Pulmonary artery endothelial cell (primary cell): ENCODE measurements around the gene KIF26B. TPM values are rescaled to one million over a fixed set of nuclear protein-coding genes. Genes with fewer than 3 reads are reported as not detected.
"Not testable (repeated sequence)": the region's sequence is repeated elsewhere in the genome, so short reads cannot be mapped to it uniquely, and the experiment has no call there.

ENCODE experiments used
- DNase-seq: peaks from one replicate; pipeline ENCODE4 v3.0.0-alpha.2; 2011; ENCODE audit warnings: low read depth, low spot score
- total RNA-seq: library from RNA; depleted of rRNA; stranded (reverse); fragments of >200 nt; gene quantifications from 2 replicates; pipeline ENCODE4 v1.2.3, GENCODE V29; 2014

KIF26B gene
- total RNA-seq, 1 donor from 2014 or later, result 0.13 TPM

DNA sequence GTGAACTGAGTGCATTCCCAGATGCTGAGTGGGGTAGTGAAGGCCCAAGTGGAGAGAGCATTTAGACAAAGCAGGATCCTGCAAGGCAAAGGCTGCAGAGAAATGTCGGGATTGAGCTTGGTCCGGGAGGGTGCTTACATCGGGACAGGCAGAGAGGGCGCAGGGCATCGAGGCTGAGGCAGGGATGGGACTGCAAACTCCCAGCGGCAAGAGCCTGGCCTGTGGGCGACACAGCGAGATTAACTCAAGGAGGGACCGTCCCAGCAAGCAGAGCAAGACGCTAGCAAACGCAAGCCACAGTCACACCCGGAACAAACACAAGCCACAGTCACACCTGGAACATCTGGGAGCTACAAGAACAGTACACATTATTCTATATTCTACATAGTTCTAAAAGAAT is 537.5 kb downstream of the KIF26B start:
- no peak for DNase-seq

DNA sequence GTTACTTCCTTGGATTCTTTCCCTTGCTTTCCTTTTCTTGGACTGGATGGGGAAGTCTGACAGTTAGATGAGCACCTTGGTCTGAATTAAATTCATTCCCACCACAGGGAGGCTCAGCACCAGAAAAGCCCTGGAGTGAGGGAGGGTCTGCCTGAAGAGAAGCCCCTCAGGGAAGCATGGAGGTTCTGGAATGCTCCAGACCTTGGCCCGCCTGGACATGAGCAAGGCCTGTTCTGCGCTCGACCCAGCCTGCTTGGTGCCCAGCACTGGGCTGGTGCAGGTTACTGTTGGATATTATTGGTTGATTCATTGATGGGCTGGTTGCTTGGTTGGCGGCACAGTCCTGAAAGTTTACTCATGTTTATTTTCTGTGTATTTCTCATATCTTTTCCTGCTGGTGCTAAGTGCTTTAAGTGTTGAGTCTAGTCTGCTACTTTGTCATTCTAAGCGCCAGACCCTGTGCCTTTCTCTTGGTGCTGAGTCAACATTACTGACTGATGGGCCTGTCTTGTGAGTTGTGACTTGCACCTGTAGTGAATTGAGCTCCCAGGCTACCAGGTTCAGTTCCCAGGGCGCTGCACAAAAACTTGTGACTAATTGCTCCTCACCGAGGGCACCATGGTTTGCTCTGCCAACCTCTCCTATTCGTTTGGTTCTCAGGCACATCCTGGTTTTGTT is 538.5 kb downstream of the KIF26B start:
- no peak for DNase-seq

DNA sequence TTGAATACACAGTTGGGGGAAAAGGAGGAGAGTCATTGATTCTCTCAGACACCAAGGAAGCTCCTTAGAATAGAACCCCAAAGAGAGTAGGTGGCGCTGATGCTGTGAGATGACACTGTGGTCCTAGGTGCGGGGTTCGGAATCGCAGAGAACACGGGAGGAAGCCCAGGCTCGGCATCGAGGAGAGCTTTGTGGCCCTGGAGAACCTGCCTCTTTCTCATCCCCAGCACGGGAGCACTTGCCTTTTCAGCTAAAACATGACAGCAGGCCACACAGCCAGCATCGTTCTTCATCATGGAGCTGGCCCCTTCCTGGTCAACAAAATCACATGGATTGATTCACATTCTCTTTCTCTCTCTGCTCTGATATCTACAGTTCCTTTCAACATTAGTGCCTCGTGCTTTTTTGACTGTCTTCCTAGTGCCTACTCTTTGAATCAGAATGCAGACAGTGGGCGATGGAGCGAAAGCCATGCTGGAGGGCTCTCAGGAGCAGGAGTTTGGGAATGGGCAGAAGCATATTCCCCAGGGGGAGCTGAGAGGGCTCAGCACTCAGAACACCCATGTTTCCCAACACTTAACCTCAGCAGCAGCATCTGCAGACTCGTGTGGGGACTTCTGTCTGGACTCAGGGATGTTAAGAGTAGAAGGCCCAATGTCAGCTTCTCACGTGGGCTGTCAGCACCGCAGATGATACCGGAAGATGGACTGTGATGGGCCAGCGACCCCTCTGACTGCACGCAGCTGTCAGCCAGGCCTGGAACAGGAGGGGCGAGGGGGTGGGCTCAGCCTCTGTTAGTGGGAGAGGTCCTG is 539.4 kb downstream of the KIF26B start:
- no peak for DNase-seq

- DNase-seq, result no peak
Measured at GRCh38 chr1:245694753-245695195, 540.0 kb downstream of the KIF26B start.

GRCh38 chr1:245695211-245695610 is 540.4 kb downstream of the KIF26B start:
- DNase-seq, result no peak

DNA sequence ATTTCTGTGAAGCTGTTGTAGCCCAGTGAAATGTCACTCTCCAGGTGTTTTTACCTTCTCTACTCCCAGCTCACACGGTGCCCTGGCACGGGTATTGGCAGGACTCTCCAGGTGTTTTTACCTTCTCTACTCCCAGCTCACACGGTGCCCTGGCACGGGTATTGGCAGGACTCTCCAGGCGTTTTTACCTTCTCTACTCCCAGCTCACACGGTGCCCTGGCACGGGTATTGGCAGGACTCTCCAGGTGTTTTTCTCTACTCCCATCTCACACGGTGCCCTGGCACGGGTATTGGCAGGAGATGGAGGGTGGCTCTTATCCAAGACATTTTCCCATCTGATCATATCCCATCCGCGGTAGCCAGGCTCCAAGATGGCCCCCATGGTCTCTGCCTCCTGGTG is 540.9 kb downstream of the KIF26B start:
- not testable (repeated sequence) for DNase-seq

- no peak for DNase-seq
Measured at GRCh38 chr1:245698116-245698515, 543.3 kb downstream of the KIF26B start.

- DNase-seq, result no peak
Measured at GRCh38 chr1:245698860-245699259, 544.1 kb downstream of the KIF26B start.

- DNase-seq, result no peak
Measured at GRCh38 chr1:245700631-245701030, 545.8 kb downstream of the KIF26B start.

DNA sequence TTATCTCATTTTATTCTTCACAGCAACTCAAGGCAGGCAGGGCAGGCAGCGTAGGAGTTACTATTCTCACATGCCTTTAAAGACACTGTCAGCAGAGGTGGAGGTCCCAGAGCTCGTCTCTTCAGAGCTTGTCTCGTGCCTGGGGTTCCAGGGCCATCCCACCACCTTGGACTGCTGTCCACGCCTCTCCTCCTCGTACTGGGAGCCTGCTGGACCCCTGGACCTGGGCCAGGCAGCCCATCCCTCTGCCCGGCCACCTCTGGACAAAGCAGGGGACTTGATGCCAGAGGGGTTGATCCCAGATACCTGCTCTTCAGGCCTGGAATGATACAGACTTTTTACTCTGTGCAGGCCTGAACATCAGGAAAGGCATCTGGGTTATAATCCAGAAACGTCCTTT is 546.8 kb downstream of the KIF26B start:
- no peak for DNase-seq

DNA sequence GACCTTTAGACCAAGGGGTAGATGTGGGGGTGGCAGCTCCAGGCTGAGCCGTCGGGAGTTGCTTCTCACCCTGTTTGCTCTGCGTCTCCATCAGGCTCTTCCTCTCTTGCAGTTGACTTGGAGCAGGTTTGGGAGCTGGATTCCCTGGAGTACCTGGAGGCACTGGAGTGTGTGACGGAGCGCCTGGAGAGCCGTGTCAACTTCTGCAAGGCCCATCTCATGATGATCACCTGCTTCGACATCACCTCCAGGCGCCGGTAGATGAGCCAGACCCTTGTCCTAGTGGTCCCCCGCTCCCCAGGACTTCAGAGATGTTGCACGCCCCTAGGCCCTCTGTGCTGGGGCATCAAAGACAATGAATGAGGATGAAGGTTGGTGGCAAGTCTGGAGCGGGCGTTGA is 547.6 kb downstream of the KIF26B start:
- no peak for DNase-seq

GRCh38 chr1:245704341-245704740 is 549.6 kb downstream of the KIF26B start:
- no peak for DNase-seq

- DNase-seq, result no peak
Measured at GRCh38 chr1:245704765-245705164, 550.0 kb downstream of the KIF26B start.

DNA sequence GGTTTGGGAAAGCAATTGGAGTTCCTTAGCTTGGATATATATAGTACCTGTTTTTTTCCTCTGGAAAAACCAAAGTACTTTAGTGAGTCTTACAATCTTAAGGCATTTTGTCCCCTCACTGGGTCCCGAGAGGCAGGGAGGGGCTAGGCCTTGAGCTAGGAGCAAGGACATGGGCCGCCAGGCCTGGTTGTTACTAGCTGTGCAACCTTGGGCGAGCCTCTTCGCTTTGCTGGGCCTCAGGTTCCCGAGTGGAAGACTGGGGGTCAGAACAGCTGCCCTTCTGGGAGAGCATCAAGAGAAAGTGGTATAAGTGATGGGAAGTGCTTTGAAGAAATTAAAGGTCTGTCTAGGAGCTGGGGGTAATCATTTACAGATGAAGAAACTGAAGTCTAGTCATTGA is 553.2 kb downstream of the KIF26B start:
- no peak for DNase-seq

GRCh38 chr1:245710961-245711903 is 556.4 kb downstream of the KIF26B start:
- no peak for DNase-seq

GRCh38 chr1:245714027-245714426 is 559.2 kb downstream of the KIF26B start:
- not testable (repeated sequence) for DNase-seq

DNA sequence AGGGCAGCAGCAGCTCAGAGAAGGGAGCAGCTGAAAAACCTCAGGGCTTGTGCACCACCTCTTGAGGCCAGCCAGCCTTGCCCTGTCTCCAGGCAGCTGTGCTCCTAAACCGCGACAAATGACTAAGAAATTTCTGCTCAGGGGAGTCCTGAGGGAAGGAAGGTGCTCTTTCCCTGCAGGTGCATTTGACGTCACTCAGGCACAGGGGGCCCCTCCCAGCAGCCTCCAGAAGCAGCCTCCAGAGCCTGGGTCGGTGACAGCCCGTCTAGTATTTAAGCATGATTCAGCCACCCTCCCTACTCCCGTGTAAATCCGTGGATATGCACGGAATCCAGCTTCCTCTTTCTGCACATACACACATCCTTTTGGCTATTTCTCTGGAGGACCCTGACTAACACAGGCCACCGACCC is 560.5 kb downstream of the KIF26B start:
- no peak for DNase-seq

- no peak for DNase-seq
Measured at GRCh38 chr1:245715970-245716369, 561.2 kb downstream of the KIF26B start.

GRCh38 chr1:245716561-245716960 is 561.8 kb downstream of the KIF26B start:
- no peak for DNase-seq

DNA sequence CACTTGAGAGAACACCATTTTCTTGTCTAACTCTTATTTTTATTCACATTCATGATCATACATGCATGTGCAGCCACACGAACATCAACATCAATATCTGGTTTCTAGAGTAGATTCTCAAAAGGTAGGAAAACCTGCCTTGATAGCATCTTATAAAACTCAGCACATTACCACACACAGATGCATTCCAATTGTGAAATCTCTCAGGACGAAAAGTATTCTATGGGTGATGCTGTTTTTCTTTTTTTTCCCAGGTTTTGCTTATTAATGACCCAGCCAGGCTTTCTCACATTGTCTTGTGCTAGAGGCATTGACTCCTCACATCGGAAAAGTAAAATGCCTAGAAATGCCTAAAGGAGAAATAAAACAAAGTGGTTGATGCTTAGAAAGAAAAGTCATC is 562.8 kb downstream of the KIF26B start:
- DNase-seq, result no peak

- DNase-seq, result no peak
Measured at GRCh38 chr1:245718123-245718522, 563.3 kb downstream of the KIF26B start.

GRCh38 chr1:245718951-245719350 is 564.2 kb downstream of the KIF26B start:
- DNase-seq, result no peak
